HG02798 (cell line): Measurements from ENCODE around the gene MIEF2.
"Not testable (repeated sequence)": the region's sequence is repeated elsewhere in the genome, so short reads cannot be mapped to it uniquely, and the experiment has no call there.

ENCODE experiments used
- ATAC-seq: cut with Tn5 transposase; IDR thresholded peaks from one replicate; pipeline ENCODE4 v1.9.1; 2021; ENCODE audit warnings: mild to moderate bottlenecking; ENCODE audit not compliant: unreplicated experiment, poor library complexity

The MIEF2 gene, protein sequence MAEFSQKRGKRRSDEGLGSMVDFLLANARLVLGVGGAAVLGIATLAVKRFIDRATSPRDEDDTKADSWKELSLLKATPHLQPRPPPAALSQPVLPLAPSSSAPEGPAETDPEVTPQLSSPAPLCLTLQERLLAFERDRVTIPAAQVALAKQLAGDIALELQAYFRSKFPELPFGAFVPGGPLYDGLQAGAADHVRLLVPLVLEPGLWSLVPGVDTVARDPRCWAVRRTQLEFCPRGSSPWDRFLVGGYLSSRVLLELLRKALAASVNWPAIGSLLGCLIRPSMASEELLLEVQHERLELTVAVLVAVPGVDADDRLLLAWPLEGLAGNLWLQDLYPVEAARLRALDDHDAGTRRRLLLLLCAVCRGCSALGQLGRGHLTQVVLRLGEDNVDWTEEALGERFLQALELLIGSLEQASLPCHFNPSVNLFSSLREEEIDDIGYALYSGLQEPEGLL

GRCh38 chr17:18260332-18261145, at the start of gene MIEF2:
MIEF2 (plus strand) TSS chr17:18260662; CDS start chr17:18262721, 2,059 bp downstream.
- peak; percentile 83 for ATAC-seq

DNA sequence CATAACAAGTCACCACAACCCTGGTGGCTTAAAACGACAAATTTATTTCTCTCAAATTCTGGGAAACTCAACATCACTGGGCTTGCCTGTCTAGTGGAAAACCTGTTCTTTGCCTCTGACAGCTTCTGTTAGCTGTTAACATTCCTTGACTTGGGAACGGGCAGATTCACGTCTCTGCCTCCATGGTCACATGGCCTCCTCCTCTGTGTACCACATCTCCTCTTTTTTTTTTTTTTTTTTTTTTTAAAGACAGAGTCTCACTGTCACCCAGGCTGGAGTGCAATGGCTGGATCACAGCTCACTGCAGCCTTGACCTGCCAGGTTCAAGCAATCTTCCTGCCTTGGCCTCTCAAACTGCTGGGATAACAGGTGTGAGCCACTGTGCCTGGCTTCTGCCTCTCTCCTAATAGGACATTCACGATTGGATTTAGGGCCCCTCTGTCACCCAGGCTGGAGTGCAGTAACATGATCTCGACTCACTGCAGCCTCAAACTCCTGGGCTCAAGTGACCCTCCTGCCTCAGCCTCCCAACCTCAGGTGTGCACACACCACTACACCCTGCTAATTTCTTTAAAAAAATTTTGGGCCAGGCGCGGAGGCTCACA, 46.7 kb upstream of the MIEF2 start:
- ATAC-seq, result no peak

DNA sequence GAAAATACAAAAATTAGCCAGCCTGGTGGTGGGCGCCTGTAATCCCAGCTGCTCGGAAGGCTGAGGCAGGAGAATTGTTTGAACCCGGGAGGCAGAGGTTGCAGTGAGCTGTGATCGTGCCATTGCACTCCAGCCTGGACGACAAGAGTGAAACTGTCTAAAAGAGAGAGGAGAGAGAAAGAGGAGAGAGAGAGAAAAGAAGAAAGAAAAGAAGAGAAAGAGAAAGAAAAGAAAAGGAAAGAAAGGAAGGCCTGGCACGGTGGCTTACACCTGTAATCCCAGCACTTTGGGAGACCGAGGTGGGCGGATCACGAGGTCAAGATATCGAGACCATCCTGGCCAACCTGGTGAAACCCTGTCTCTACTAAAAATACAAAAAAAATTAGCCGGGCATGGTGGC, 43.6 kb upstream of the MIEF2 start:
- ATAC-seq, result not testable (repeated sequence)

DNA sequence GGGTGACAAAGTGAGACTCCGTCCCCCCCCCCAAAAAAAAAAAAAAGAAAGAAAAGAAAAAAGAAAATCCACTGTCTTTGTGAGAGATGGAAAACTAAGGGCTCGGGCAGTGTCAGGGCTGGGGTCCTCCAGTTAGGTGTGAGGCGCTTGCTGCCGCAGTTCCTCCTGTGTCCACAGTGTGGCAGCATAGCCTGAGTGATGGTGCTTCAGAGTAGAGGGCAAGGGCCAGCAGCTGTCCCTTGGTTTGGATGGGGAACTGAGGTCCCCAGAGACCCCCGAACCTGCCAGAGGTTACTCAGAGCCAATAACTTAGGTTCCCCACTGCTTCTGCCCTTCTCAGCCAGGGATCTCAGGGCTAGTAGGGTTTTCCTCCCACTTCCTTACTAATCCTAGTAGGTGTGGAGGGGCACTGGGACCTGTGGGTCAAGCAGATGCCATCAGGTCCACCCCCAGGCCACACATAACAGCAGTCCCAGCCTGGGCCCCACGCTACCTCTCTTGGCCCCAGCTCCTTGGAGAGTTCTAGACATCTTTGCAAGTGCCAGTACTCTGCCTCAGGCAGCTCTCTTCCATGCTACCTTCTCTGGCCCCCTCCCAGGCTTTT, 42.9 kb upstream of the MIEF2 start:
- peak; percentile 55 for ATAC-seq

- no peak for ATAC-seq
Measured at GRCh38 chr17:18218756-18219415, 41.6 kb upstream of the MIEF2 start.

DNA sequence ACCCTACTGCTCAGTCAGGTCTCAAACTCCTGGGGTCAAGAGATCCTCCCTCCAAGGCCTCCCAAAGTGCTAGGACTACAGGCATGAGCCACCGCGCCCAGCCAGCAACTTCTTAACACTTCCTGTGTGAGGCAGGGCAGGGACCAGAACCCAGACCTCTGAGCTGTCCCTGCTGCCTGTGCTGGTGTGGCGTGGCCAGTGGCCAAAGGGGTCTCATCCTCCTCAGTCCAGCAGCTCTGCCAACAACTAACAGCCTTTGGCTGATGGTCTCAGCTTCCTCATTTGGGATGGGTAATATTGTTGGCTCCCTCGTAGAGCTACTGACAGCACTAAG, 36.4 kb upstream of the MIEF2 start:
- ATAC-seq, result no peak

- ATAC-seq, result no peak
Measured at GRCh38 chr17:18224387-18225120, 35.9 kb upstream of the MIEF2 start.

GRCh38 chr17:18225121-18225641, 35.3 kb upstream of the MIEF2 start, which contains the start of gene LLGL1:
LLGL1 (plus strand) TSS chr17:18225635; CDS start chr17:18225683, 48 bp downstream.
- ATAC-seq, result peak; percentile 93

DNA sequence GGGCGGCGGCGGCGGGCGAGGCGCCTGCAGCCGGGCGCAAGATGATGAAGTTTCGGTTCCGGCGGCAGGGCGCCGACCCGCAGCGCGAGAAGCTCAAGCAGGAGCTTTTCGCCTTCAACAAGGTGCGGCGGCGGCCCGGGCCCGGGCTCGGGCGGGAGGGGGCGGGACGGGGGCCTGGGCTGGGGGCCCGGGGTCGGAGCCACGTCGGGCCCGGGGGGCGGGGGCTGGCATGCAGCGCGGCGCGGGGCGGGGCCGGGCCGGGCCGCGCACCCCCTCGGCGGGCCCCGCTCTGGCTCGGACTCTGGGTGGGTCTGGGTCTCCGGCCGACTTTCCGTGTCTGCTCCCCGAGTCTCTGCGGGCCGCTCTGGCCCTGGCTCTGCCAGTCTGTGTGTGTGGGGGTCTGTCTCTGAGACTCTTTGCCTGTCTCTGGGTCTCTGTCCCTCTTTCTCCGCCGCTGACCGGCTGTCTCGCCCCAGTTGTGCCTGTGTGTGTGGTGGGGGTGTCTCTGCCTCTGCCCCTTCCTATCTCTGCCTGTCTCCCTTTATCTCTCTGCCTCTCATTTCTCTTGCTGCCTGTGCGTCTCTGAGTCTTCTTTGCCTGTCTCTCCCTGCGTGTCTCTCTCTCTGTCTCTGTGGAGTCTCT, 34.7 kb upstream of the MIEF2 start:
- ATAC-seq, result no peak

DNA sequence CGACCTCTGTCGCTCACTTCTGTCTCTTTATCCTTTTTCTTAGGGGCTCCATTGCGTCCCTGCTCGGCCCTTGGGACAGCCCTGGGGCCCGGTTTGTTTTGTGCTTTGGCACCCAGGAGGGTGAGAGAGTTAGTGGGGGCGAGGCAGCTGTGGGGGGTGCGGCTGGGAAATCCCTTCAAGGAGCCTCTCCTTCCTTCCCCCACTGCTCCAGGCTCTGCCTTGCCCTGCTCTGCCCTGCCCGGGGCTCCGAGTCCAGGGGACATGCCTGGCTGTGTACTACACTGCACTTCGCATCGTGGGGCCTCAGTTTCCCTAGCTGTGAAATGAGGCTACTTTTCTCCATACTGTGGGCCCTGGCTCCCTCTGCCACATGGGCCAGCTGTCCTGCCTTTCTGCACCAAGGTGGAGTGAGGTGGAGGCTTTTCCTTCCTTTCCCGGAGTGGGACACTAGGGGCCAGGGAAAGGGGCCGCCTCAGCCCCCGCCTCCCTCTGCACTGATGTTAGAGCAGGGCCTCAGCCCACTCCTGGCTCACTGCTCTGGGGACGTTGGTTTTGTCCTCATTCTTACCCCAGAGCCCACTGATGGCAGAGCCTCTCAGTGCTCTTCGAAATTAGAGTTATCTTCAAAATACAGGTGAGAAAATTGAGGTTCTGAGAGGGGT, 34.0 kb upstream of the MIEF2 start:
- no peak for ATAC-seq

GRCh38 chr17:18227635-18228034, 32.8 kb upstream of the MIEF2 start:
- no peak for ATAC-seq

- ATAC-seq, result no peak
Measured at GRCh38 chr17:18228176-18228682, 32.2 kb upstream of the MIEF2 start.

GRCh38 chr17:18229254-18229653, 31.2 kb upstream of the MIEF2 start:
- no peak for ATAC-seq

DNA sequence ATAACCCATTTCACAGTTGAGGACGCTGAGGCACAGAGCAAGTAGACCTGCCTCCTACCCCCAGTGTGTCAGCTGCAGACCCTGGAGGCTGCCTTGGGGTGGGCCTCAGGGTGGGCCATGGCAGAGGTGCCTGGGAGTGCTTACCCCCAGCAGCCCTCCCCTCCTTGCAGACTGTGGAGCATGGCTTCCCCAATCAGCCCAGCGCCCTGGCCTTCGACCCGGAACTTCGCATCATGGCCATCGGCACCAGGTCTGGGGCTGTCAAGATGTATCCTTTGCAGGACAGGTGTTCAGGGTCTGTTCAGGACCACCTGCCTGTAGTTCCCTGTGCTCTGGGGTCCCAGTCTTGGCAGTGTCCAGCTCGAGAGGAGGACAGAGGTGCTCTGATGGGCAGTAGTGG, 30.7 kb upstream of the MIEF2 start:
- no peak for ATAC-seq

GRCh38 chr17:18230288-18231141, 29.9 kb upstream of the MIEF2 start:
- no peak for ATAC-seq

DNA sequence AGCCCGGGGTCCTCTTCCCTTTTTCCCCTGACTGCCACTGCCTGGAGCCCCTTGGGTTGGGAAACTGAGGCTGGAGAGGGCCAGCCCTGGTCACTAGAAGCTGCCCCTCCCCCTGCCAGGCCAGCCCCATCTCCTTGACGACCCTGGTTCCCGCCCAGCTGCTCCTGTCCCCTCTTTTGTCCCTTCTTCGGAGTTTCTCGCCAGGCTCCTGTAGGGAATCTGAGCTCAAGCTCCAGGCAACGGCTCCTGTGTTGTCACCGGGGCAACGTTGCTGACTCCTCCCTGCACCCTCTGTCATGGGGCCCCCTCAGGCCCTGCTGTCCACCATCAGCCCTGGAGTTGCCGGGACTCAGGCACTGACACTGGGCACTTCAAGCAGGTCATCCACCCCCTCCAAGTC, 29.3 kb upstream of the MIEF2 start:
- no peak for ATAC-seq
